Right atrium auricular region (tissue), 2 donors: ENCODE data around the gene ZNF821. TPM values are rescaled to one million over a fixed set of nuclear protein-coding genes. Genes with fewer than 3 reads are reported as not detected.
"Not testable (repeated sequence)": the region's sequence is repeated elsewhere in the genome, so short reads cannot be mapped to it uniquely, and the experiment has no call there.

ENCODE experiments used
- DNase-seq: peaks from one replicate; pipeline ENCODE4 v3.0.0-alpha.2; 2019; ENCODE audit warnings: low spot score
- H3K27ac ChIP-seq, 2 donors: fragments of 200-600 bp; sonication (generic); 1 replicate in 1 of 2; 2 replicates in 1 of 2; pipeline ENCODE4 v1.5.1; 2016 to 2019
- H3K27me3 ChIP-seq, 2 donors: fragments of 200-600 bp; sonication (generic); one replicate each; pipeline versions ENCODE4 v1.5.1 to v1.6.0; 2017 to 2019
- H3K36me3 ChIP-seq: fragments of 200-600 bp; sonication (generic); one replicate; pipeline ENCODE4 v1.5.1; 2016
- H3K4me1 ChIP-seq, 2 donors: fragments of 200-600 bp; sonication (generic); one replicate each; pipeline versions ENCODE4 v1.5.1 to v1.6.0; 2017 to 2019
- H3K4me3 ChIP-seq, 2 donors: fragments of 200-600 bp; sonication (generic); 1 replicate in 1 of 2; 2 replicates in 1 of 2; pipeline ENCODE4 v1.5.1; 2017 to 2019; ENCODE audit warnings: mild to moderate bottlenecking in 1 of 2, moderate library complexity in 1 of 2
- H3K9me3 ChIP-seq, 2 donors: fragments of 200-600 bp; sonication (generic); one replicate each; pipeline ENCODE4 v1.5.1; 2019
- total RNA-seq, 2 donors: library from RNA; depleted of rRNA; stranded (reverse); fragments of >200 nt; gene quantifications; one replicate each; pipeline ENCODE4 v1.1.0, GENCODE V29; 2016
- TF ChIP-seq, protein P1 (sequence below), 2 donors: fragments of 200-600 bp; sonication (generic); IDR thresholded peaks; one replicate each; pipeline ENCODE4 v1.5.1; 2019; ENCODE audit warnings: antibody characterized with exemption in 2 of 2

The ZNF821 gene
- total RNA-seq, 2 donors from 2014 or later: 2.6 to 8.9 TPM

DNA sequence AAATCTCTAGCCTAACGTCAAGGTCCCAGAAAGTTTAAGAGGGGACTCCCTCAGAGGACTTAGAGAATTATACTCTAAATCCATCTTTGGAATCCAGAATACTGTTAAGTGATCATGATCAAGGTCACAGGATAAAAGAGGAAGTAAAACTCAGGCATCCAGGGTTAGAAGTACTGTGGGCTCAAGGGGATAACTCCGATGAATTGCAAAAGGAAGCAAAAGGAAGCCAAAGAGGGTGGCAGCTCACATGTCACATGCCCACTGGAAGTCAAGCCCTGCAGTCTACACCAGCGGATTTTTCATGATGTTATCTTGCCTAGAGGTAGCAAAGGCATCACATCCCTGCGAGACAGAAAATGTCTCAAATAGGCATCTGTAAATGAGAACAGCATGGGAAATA lies 3.8 kb downstream of the ZNF821 start:
- Histone ChIP-seq H3K4me3 (no peak overlapping the region), H3K4me1 (peaks cover 0 to 15% of the 10 kb centered on the region in 2 donors), H3K9me3 (no peaks in the 10 kb centered on the region), H3K27me3 (no peaks in the 10 kb centered on the region), H3K36me3 (peaks cover 41% of the 10 kb centered on the region), H3K27ac (no peak overlapping the region)
- TF ChIP-seq, protein P1, sequence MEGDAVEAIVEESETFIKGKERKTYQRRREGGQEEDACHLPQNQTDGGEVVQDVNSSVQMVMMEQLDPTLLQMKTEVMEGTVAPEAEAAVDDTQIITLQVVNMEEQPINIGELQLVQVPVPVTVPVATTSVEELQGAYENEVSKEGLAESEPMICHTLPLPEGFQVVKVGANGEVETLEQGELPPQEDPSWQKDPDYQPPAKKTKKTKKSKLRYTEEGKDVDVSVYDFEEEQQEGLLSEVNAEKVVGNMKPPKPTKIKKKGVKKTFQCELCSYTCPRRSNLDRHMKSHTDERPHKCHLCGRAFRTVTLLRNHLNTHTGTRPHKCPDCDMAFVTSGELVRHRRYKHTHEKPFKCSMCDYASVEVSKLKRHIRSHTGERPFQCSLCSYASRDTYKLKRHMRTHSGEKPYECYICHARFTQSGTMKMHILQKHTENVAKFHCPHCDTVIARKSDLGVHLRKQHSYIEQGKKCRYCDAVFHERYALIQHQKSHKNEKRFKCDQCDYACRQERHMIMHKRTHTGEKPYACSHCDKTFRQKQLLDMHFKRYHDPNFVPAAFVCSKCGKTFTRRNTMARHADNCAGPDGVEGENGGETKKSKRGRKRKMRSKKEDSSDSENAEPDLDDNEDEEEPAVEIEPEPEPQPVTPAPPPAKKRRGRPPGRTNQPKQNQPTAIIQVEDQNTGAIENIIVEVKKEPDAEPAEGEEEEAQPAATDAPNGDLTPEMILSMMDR (IDR thresholded peaks at IDR 0.05): no peak
- peak; percentile 34 for DNase-seq

DNA sequence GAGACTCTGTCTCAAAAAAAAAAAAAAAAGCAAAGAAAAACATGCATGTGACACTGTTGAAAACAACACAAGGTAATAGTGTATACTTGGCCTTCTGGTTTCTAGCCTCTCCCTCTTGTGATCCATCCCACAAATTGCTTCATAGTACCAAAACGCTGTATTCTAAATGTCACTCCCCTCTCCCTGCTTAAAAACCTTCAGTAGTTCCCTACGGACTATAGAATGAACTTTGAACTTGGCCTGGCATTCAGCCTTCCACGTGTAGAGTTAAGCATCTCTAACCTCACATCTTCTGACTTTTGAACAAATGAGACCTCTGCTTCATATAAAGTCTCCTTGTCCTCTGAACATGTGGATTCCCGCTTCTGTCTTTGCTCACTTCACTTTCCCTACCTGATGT lies 5.1 kb downstream of the ZNF821 start:
- peaks cover 41% of the 10 kb centered on the region for H3K36me3 ChIP-seq
- TF ChIP-seq, protein P1 (IDR thresholded peaks at IDR 0.05): no peak

DNA sequence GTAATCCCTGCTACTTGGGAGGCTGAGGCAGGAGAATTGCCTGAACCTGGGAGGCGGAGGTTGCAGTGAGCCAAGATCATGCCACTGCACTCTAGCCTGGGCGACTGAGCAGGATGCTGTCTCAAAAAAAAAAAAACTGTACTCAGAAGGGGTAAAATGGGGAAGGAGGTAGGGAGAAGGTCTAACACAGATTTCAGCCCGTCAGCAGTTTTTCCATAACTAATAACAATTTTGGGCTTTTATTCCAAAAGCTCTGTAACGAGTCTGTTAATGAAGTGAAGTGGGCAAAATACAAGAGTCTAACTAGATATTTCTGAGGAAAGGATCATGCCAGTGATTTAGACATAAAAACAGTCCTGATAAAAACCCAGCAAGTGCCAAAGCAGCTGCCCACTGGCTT lies 10.8 kb downstream of the ZNF821 start:
- peaks cover 14% of the 10 kb centered on the region for H3K36me3 ChIP-seq
- H3K4me1 ChIP-seq: no peaks in the 10 kb centered on the region
- no peaks in the 10 kb centered on the region for H3K9me3 ChIP-seq
- no peak for DNase-seq
- H3K4me3 ChIP-seq: no peak overlapping the region
- TF ChIP-seq, protein P1 (IDR thresholded peaks at IDR 0.05): no peak
- H3K27me3 ChIP-seq: no peaks in the 10 kb centered on the region
- H3K27ac ChIP-seq: no peak overlapping the region

More for the DNA sequence above, 5.1 kb downstream of the ZNF821 start:
- Histone ChIP-seq H3K27ac (no peak overlapping the region), H3K4me3 (no peak overlapping the region), H3K27me3 (no peaks in the 10 kb centered on the region), H3K9me3 (no peaks in the 10 kb centered on the region), H3K4me1 (peaks cover 0 to 8% of the 10 kb centered on the region in 2 donors)
- no peak for DNase-seq

DNA sequence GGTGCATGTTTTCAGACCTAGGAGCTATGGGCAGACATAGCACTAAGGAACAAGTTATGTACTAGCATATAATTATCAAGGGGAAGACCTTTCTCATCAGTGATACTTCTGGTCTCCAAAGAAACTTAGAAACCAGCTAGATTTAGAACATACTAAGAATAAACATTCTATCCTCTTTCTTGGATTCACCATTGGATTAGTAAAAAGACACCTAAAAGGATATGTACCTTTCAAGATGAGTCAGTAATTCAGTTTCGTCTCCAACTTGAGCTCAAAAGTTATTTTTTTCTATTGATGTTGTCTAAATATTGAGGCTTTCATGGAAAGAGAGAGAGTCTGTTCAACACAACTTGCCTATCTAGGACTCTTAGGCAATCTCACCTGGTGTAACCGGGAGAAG lies 13.2 kb downstream of the ZNF821 start:
- TF ChIP-seq, protein P1 (IDR thresholded peaks at IDR 0.05): no peak

DNA sequence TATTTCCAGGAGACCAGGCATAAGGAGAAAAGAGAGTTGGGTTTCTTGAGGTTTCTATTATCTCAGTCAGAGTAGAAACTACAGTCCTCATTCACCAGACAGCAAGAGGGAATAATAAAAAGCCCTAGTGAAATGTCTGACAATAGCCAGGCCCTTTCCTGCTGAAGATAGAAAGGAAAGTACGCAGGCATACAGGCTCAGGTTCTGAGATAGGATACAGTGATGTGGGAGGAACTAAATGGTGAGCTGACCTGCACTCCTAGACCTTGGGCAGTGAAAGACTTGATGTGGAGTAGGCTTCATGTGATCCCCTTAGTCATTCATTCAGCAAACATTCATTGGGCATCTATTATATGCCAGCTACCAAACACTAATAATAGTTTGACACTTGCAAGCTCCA lies 14.9 kb downstream of the ZNF821 start:
- Histone ChIP-seq H3K4me3 (no peak overlapping the region), H3K27me3 (no peaks in the 10 kb centered on the region), H3K27ac (no peak overlapping the region), H3K36me3 (peaks cover 14% of the 10 kb centered on the region), H3K4me1 (no peaks in the 10 kb centered on the region), H3K9me3 (no peaks in the 10 kb centered on the region)
- TF ChIP-seq, protein P1 (IDR thresholded peaks at IDR 0.05): no peak
- no peak for DNase-seq

More for the DNA sequence above, 13.2 kb downstream of the ZNF821 start:
- no peak for DNase-seq
- Histone ChIP-seq H3K27ac (no peak overlapping the region), H3K36me3 (peaks cover 11% of the 10 kb centered on the region), H3K4me3 (no peak overlapping the region), H3K27me3 (no peaks in the 10 kb centered on the region), H3K4me1 (no peaks in the 10 kb centered on the region), H3K9me3 (no peaks in the 10 kb centered on the region)

DNA sequence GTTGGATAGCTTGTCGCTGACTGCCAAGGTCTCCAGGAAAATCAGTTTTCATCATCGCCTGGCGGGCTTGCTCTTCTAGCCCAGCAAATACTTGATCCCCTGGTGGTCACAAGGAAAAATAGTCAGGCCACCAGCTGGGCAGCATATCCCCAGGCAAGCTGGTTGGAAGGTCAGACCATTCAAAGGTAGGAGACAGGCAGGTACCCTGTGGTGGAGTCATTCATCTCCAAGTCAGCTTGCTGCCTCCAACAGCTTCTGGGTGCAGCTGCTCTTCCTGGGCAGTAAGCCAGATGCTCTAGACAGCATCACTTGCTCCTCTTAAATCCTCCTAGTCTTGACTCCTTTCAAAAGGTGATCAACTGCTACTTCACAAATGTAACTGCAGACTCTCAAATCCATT lies 16.0 kb downstream of the ZNF821 start:
- H3K4me1 ChIP-seq: no peaks in the 10 kb centered on the region
- H3K27ac ChIP-seq: no peak overlapping the region
- no peaks in the 10 kb centered on the region for H3K9me3 ChIP-seq
- H3K4me3 ChIP-seq: no peak overlapping the region
- no peaks in the 10 kb centered on the region for H3K27me3 ChIP-seq
- TF ChIP-seq, protein P1 (IDR thresholded peaks at IDR 0.05): no peak
- H3K36me3 ChIP-seq: peaks cover 19% of the 10 kb centered on the region
- DNase-seq: no peak

DNA sequence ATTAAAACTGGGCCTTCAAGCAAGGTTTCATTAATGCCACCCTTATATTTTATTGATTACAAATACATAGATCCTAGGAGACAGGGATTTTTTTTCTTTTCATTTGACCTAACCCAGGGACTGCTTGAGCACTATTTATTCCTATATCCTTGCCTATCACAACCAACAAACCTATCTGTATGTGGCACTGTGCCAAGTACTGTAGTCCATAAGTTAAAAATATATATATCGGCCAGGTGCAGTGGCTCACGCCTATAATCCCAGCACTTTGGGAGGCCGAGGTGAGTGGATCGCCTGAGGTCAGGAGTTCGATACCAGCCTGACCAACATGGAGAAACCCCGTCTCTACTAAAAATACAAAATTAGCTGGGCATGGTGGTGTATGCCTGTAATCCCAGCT lies 16.8 kb downstream of the ZNF821 start:
- H3K36me3 ChIP-seq: peaks cover 25% of the 10 kb centered on the region
- H3K4me1 ChIP-seq, H3K27me3 ChIP-seq, DNase-seq, H3K9me3 ChIP-seq, H3K27ac ChIP-seq, H3K4me3 ChIP-seq: not testable (repeated sequence)
